ENCODE measurements around the gene FAM221B.
A peak's percentile ranks its signal among the peaks of the same experiment; 100 is the strongest.

The FAM221B gene

GRCh38 chr9:35832814-35833213 lies 4.3 kb upstream of the FAM221B start:
- Histone ChIP-seq H3K27ac (ENCODE audit: low read depth, low read length) (no peak overlapping the region), H3K18ac (ENCODE audit: low read length) (no peak overlapping the region), H2BK5ac (ENCODE audit: low read length) (no peak overlapping the region), H3K36me3 (ENCODE audit: control insufficient read depth, insufficient read depth, low read length) (no peaks in the 10 kb centered on the region), H3K79me1 (ENCODE audit: low read length) (no peaks in the 10 kb centered on the region), H3K56ac (ENCODE audit: low read length) (no peak overlapping the region), H4K8ac (ENCODE audit: low read depth, low read length) (no peak overlapping the region), H4K5ac (ENCODE audit: low read length) (no peak overlapping the region), H3K79me2 (ENCODE audit: control insufficient read depth, insufficient read depth, low read length) (no peaks in the 10 kb centered on the region), H3K4me3 (ENCODE audit: low read length) (no peak overlapping the region), H2AK5ac (ENCODE audit: low read length) (no peak overlapping the region), H3K4me1 (ENCODE audit: control insufficient read depth, low read depth, low read length) (peaks cover 6% of the 10 kb centered on the region), H2BK15ac (replicated peaks; ENCODE audit: low read depth) (no peak overlapping the region), H3K23ac (ENCODE audit: low read length) (no peak overlapping the region), H3K4me2 (ENCODE audit: low read length) (no peak overlapping the region), H3K27me3 (ENCODE audit: insufficient read depth, low read length, poor library complexity) (no peaks in the 10 kb centered on the region), H2BK120ac (ENCODE audit: low read depth, low read length) (no peak overlapping the region), H3K9ac (ENCODE audit: low read length) (no peak overlapping the region), H3K4ac (ENCODE audit: low read depth, low read length) (no peak overlapping the region)
- no CpG with 5 or more reads among the region's 5 CpGs for WGBS (ENCODE audit: extremely low coverage, insufficient coverage, low lambda C conversion rate)
- DNase-seq, result no peak

GRCh38 chr9:35831040-35831439 lies 2.5 kb upstream of the FAM221B start:
- Histone ChIP-seq H4K8ac (ENCODE audit: low read depth, low read length) (no peak overlapping the region), H3K9ac (ENCODE audit: low read length) (no peak overlapping the region), H3K4me3 (ENCODE audit: low read length) (no peak overlapping the region), H3K4me1 (ENCODE audit: control insufficient read depth, low read depth, low read length) (peaks cover 6% of the 10 kb centered on the region), H3K4me2 (ENCODE audit: low read length) (no peak overlapping the region), H2BK120ac (ENCODE audit: low read depth, low read length) (no peak overlapping the region), H2BK5ac (ENCODE audit: low read length) (no peak overlapping the region), H3K23ac (ENCODE audit: low read length) (no peak overlapping the region), H3K36me3 (ENCODE audit: control insufficient read depth, insufficient read depth, low read length) (no peaks in the 10 kb centered on the region), H3K56ac (ENCODE audit: low read length) (no peak overlapping the region), H3K27ac (ENCODE audit: low read depth, low read length) (no peak overlapping the region), H3K18ac (ENCODE audit: low read length) (no peak overlapping the region), H3K27me3 (ENCODE audit: insufficient read depth, low read length, poor library complexity) (no peaks in the 10 kb centered on the region), H2AK5ac (ENCODE audit: low read length) (no peak overlapping the region), H4K5ac (ENCODE audit: low read length) (no peak overlapping the region), H3K4ac (ENCODE audit: low read depth, low read length) (no peak overlapping the region), H3K79me1 (ENCODE audit: low read length) (no peaks in the 10 kb centered on the region), H2BK15ac (replicated peaks; ENCODE audit: low read depth) (no peak overlapping the region), H3K79me2 (ENCODE audit: control insufficient read depth, insufficient read depth, low read length) (no peaks in the 10 kb centered on the region)
- no peak for DNase-seq
- no CpG with 5 or more reads among the region's 4 CpGs for whole genome bisulfite sequencing (ENCODE audit: extremely low coverage, insufficient coverage, low lambda C conversion rate)

- DNase-seq, result no peak
- H2BK5ac ChIP-seq (ENCODE audit: low read length), result no peak overlapping the region
- no peaks in the 10 kb centered on the region for H3K36me3 ChIP-seq (ENCODE audit: control insufficient read depth, insufficient read depth, low read length)
- no peak overlapping the region for H3K4ac ChIP-seq (ENCODE audit: low read depth, low read length)
- no peak overlapping the region for H2AK5ac ChIP-seq (ENCODE audit: low read length)
- peak overlapping the region; percentile 60 for H3K9ac ChIP-seq (ENCODE audit: low read length)
- H3K18ac ChIP-seq (ENCODE audit: low read length), result no peak overlapping the region
- no peaks in the 10 kb centered on the region for H3K79me1 ChIP-seq (ENCODE audit: low read length)
- no peaks in the 10 kb centered on the region for H3K79me2 ChIP-seq (ENCODE audit: control insufficient read depth, insufficient read depth, low read length)
- no peak overlapping the region for H2BK15ac ChIP-seq (replicated peaks; ENCODE audit: low read depth)
- H3K23ac ChIP-seq (ENCODE audit: low read length), result peak overlapping the region; percentile 15
- H4K8ac ChIP-seq (ENCODE audit: low read depth, low read length), result no peak overlapping the region
- H3K56ac ChIP-seq (ENCODE audit: low read length), result peak overlapping the region; percentile 82
- peak overlapping the region; percentile 85 for H3K4me2 ChIP-seq (ENCODE audit: low read length)
- no peak overlapping the region for H4K5ac ChIP-seq (ENCODE audit: low read length)
- H3K4me1 ChIP-seq (ENCODE audit: control insufficient read depth, low read depth, low read length), result peaks cover 6% of the 10 kb centered on the region
- no CpG with 5 or more reads among the region's 2 CpGs for WGBS (ENCODE audit: extremely low coverage, insufficient coverage, low lambda C conversion rate)
- peak overlapping the region; percentile 43 for H3K4me3 ChIP-seq (ENCODE audit: low read length)
- no peaks in the 10 kb centered on the region for H3K27me3 ChIP-seq (ENCODE audit: insufficient read depth, low read length, poor library complexity)
- H3K27ac ChIP-seq (ENCODE audit: low read depth, low read length), result no peak overlapping the region
- H2BK120ac ChIP-seq (ENCODE audit: low read depth, low read length), result no peak overlapping the region
Measured at GRCh38 chr9:35829764-35830096, 1.2 kb upstream of the FAM221B start.

GRCh38 chr9:35829084-35829763 lies 692 bp upstream of the FAM221B start, which contains the start of gene TMEM8B:
TMEM8B (plus strand) TSS chr9:35829228; CDS start chr9:35829448, 220 bp downstream.
- Histone ChIP-seq H3K4ac (ENCODE audit: low read depth, low read length) (peak within 1 kb of the TSS; percentile 18), H2BK15ac (replicated peaks; ENCODE audit: low read depth) (no peak within 1 kb of the TSS), H3K23ac (ENCODE audit: low read length) (peak within 1 kb of the TSS; percentile 15), H4K8ac (ENCODE audit: low read depth, low read length) (no peak within 1 kb of the TSS), H3K79me2 (ENCODE audit: control insufficient read depth, insufficient read depth, low read length) (no peaks in the 10 kb centered on the region), H3K79me1 (ENCODE audit: low read length) (no peaks in the 10 kb centered on the region), H3K27me3 (ENCODE audit: insufficient read depth, low read length, poor library complexity) (no peaks in the 10 kb centered on the region), H3K27ac (ENCODE audit: low read depth, low read length) (no peak within 1 kb of the TSS), H4K5ac (ENCODE audit: low read length) (no peak within 1 kb of the TSS), H3K56ac (ENCODE audit: low read length) (peak within 1 kb of the TSS; percentile 95), H2BK120ac (ENCODE audit: low read depth, low read length) (no peak within 1 kb of the TSS), H2AK5ac (ENCODE audit: low read length) (no peak within 1 kb of the TSS), H3K4me1 (ENCODE audit: control insufficient read depth, low read depth, low read length) (peaks cover 6% of the 10 kb centered on the region), H3K36me3 (ENCODE audit: control insufficient read depth, insufficient read depth, low read length) (no peaks in the 10 kb centered on the region), H3K4me2 (ENCODE audit: low read length) (peak within 1 kb of the TSS; percentile 98), H3K4me3 (ENCODE audit: low read length) (peak within 1 kb of the TSS; percentile 70), H2BK5ac (ENCODE audit: low read length) (no peak within 1 kb of the TSS), H3K9ac (ENCODE audit: low read length) (peak within 1 kb of the TSS; percentile 92), H3K18ac (ENCODE audit: low read length) (peak within 1 kb of the TSS; percentile 95)
- WGBS (ENCODE audit: extremely low coverage, insufficient coverage, low lambda C conversion rate), result no CpG with 5 or more reads among the region's 53 CpGs
- peak; percentile 96 for DNase-seq

GRCh38 chr9:35827486-35827885 lies 1.0 kb downstream of the FAM221B start:
- peaks cover 6% of the 10 kb centered on the region for H3K4me1 ChIP-seq (ENCODE audit: control insufficient read depth, low read depth, low read length)
- no peaks in the 10 kb centered on the region for H3K27me3 ChIP-seq (ENCODE audit: insufficient read depth, low read length, poor library complexity)
- no CpG with 5 or more reads among the region's 3 CpGs for WGBS (ENCODE audit: extremely low coverage, insufficient coverage, low lambda C conversion rate)
- no peaks in the 10 kb centered on the region for H3K79me1 ChIP-seq (ENCODE audit: low read length)
- no peaks in the 10 kb centered on the region for H3K36me3 ChIP-seq (ENCODE audit: control insufficient read depth, insufficient read depth, low read length)
- no peak overlapping the region for H4K8ac ChIP-seq (ENCODE audit: low read depth, low read length)
- no peak overlapping the region for H3K4me2 ChIP-seq (ENCODE audit: low read length)
- H3K4ac ChIP-seq (ENCODE audit: low read depth, low read length), result no peak overlapping the region
- no peak overlapping the region for H3K4me3 ChIP-seq (ENCODE audit: low read length)
- no peak overlapping the region for H2AK5ac ChIP-seq (ENCODE audit: low read length)
- H3K79me2 ChIP-seq (ENCODE audit: control insufficient read depth, insufficient read depth, low read length), result no peaks in the 10 kb centered on the region
- H3K18ac ChIP-seq (ENCODE audit: low read length), result no peak overlapping the region
- no peak overlapping the region for H3K56ac ChIP-seq (ENCODE audit: low read length)
- H3K23ac ChIP-seq (ENCODE audit: low read length), result no peak overlapping the region
- no peak overlapping the region for H3K27ac ChIP-seq (ENCODE audit: low read depth, low read length)
- no peak overlapping the region for H2BK120ac ChIP-seq (ENCODE audit: low read depth, low read length)
- no peak overlapping the region for H2BK15ac ChIP-seq (replicated peaks; ENCODE audit: low read depth)
- no peak overlapping the region for H4K5ac ChIP-seq (ENCODE audit: low read length)
- DNase-seq, result no peak
- no peak overlapping the region for H3K9ac ChIP-seq (ENCODE audit: low read length)
- no peak overlapping the region for H2BK5ac ChIP-seq (ENCODE audit: low read length)
